Measurements from ENCODE around the gene PRKCZ. TPM values are rescaled to one million over a fixed set of nuclear protein-coding genes. Genes with fewer than 3 reads are reported as not detected.

The PRKCZ gene
- total RNA-seq, 1 donor from 2014 or later, result 7.8 TPM

DNA sequence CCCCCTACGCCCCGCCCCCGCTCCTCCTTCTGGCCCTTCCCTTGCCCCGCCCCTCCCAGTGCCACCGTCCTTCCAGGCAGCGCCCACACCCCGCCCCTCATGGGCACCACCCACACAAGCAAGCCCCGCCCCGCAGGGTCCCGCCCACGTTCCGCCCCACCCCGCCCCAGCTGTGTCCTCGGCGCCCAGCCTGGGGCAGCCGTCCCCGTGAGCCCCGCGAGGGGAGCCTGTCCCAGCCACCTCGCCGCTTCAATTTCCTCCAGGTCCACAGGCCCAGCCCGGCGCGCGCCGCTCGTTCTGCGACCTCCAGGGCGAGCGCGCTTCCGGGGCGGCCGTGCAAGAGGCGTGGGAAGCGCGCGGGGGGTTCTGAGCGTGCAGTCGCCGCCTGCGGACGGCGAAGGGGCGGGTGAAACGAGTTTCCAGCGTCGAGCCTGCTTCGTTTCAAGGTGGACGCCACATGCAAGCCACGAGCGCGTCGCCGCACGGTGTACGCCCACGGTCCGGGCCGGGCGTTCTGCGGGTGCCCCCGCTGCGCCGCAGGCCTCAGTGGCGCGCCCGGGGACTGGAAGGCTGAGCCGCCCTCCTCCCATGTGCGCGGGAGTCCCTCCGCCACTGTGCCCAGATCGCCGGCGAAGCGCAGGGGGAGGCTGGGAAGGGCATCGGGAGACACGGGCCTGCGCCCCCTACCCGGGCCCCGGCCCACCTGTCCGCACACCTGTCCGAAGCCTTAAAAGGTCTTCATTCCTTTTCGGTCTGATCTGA lies 155.2 kb downstream of the PRKCZ start:
- no peaks in the 10 kb centered on the region for H3K27me3 Mint-ChIP-seq (ENCODE audit: low read depth)
- no peak for DNase-seq (ENCODE audit: low spot score)
- H3K27ac Mint-ChIP-seq (ENCODE audit: unreplicated experiment), result peak overlapping the region; percentile 45
- peak overlapping the region; percentile 36 for H3K4me3 Mint-ChIP-seq (ENCODE audit: unreplicated experiment)
- H3K4me1 Mint-ChIP-seq (ENCODE audit: low read depth), result peaks cover 43% of the 10 kb centered on the region
- no peaks in the 10 kb centered on the region for H3K9me3 Mint-ChIP-seq (ENCODE audit: low read depth)
- no peaks in the 10 kb centered on the region for H3K36me3 Mint-ChIP-seq (ENCODE audit: low read depth)
- TF ChIP-seq, protein P1, sequence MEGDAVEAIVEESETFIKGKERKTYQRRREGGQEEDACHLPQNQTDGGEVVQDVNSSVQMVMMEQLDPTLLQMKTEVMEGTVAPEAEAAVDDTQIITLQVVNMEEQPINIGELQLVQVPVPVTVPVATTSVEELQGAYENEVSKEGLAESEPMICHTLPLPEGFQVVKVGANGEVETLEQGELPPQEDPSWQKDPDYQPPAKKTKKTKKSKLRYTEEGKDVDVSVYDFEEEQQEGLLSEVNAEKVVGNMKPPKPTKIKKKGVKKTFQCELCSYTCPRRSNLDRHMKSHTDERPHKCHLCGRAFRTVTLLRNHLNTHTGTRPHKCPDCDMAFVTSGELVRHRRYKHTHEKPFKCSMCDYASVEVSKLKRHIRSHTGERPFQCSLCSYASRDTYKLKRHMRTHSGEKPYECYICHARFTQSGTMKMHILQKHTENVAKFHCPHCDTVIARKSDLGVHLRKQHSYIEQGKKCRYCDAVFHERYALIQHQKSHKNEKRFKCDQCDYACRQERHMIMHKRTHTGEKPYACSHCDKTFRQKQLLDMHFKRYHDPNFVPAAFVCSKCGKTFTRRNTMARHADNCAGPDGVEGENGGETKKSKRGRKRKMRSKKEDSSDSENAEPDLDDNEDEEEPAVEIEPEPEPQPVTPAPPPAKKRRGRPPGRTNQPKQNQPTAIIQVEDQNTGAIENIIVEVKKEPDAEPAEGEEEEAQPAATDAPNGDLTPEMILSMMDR (IDR thresholded peaks at IDR 0.05), result peak; percentile 13

DNA sequence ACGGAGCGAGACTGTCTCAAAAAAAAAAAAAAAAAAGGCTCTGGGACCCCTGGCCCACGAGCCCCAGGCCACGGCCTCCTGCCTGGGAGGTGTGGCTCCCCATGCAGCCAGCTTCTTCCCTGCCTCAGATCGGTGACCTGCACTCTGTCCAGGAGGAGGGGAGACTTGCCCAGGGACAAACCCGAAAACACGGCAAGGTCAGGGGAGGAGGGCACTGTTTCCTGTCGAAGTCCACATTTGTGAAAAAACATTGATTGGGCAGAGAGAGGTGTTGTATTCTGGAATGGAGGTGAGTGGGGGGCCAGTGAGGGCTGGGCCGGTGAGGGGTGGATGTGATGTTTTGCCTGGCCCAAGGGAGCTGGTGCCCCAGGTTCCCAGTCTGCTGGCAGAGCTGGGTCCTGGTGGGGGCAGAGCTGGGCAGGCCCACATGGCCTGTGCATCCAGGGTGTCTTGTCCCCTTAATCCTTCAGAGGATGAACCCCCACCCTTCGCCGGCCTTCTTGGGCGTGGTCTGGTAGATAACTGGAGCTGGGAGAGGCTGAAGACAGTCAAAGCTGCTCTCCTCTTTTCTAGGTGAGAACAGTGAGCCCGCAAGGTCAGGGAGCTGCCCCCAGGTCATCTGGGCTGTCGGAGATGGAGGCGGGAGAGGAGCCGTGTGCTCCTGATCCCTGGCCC lies 156.7 kb downstream of the PRKCZ start:
- no peaks in the 10 kb centered on the region for H3K36me3 Mint-ChIP-seq (ENCODE audit: low read depth)
- peaks cover 43% of the 10 kb centered on the region for H3K4me1 Mint-ChIP-seq (ENCODE audit: low read depth)
- peak overlapping the region; percentile 91 for H3K27ac Mint-ChIP-seq (ENCODE audit: unreplicated experiment)
- no peak for DNase-seq (ENCODE audit: low spot score)
- TF ChIP-seq, protein P1 (IDR thresholded peaks at IDR 0.05), result no peak
- no peaks in the 10 kb centered on the region for H3K27me3 Mint-ChIP-seq (ENCODE audit: low read depth)
- no peaks in the 10 kb centered on the region for H3K9me3 Mint-ChIP-seq (ENCODE audit: low read depth)
- no peak overlapping the region for H3K4me3 Mint-ChIP-seq (ENCODE audit: unreplicated experiment)

- Mint-ChIP-seq H3K27me3 (ENCODE audit: low read depth) (no peaks in the 10 kb centered on the region), H3K4me3 (ENCODE audit: unreplicated experiment) (no peak overlapping the region), H3K9me3 (ENCODE audit: low read depth) (no peaks in the 10 kb centered on the region), H3K4me1 (ENCODE audit: low read depth) (peaks cover 53% of the 10 kb centered on the region), H3K36me3 (ENCODE audit: low read depth) (no peaks in the 10 kb centered on the region), H3K27ac (ENCODE audit: unreplicated experiment) (peak overlapping the region; percentile 91)
- no peak for DNase-seq (ENCODE audit: low spot score)
- TF ChIP-seq, protein P1 (IDR thresholded peaks at IDR 0.05), result peak; percentile 68
Observed at GRCh38 chr1:2208309-2209239, 158.4 kb downstream of the PRKCZ start.

DNA sequence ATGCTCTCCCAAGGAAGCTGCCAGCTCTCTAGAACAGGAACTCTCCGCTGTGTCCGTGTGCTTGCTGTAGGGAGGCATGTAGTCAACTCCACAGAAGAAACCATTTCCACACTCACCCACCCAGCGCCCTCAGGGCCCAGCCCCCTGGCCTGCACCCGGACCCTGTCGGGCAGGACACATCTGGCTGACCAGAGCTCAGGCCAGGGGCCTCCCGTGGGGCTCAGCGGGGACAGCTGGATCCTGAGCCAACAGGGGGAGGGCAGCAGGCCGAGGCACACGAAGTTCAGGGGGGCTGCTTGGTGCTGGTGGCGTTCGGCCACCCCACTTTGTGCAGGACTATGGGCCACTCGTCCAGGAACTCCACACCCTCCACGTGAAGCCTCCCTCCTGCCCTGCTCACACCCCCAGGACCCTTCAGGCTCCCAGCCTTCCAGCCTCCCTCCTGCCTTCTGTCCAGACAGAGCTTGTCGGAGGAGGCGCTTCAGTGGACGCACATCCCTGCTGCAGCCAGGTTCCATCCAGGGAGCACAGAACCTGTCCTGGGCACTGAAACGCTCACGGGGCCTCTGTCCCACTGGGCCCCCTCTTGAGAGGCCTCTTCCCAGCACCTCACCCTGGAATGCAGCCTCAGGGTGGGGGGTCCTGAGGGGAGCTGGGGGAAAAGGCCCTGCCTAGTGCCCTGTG lies 159.3 kb downstream of the PRKCZ start:
- Mint-ChIP-seq H3K27me3 (ENCODE audit: low read depth) (no peaks in the 10 kb centered on the region), H3K4me1 (ENCODE audit: low read depth) (peaks cover 53% of the 10 kb centered on the region), H3K27ac (ENCODE audit: unreplicated experiment) (peak overlapping the region; percentile 91), H3K9me3 (ENCODE audit: low read depth) (no peaks in the 10 kb centered on the region), H3K4me3 (ENCODE audit: unreplicated experiment) (no peak overlapping the region), H3K36me3 (ENCODE audit: low read depth) (no peaks in the 10 kb centered on the region)
- no peak for DNase-seq (ENCODE audit: low spot score)
- TF ChIP-seq, protein P1 (IDR thresholded peaks at IDR 0.05), result no peak

Data from chondrocyte (in vitro differentiated cells).